ENCODE results near the gene PADI1.

- TF ChIP-seq EZH2 (IDR thresholded peaks at IDR 0.05) (no peak), POLR2AphosphoS5 (IDR thresholded peaks at IDR 0.05; ENCODE audit: borderline replicate concordance, low read depth, low read length) (no peak)
Observed at GRCh38 chr1:17258116-17258757, 53.3 kb downstream of the PADI1 start.
